ENCODE data around the gene PRG2.

GRCh38 chr11:57424792-57425564 is 34.5 kb upstream of the PRG2 start:
- TF ChIP-seq NR2C2 (CRISPR knock-in tag; IDR thresholded peaks at IDR 0.05): no peak
- TF ChIP-seq KAT7 (CRISPR knock-in tag; IDR thresholded peaks at IDR 0.05; ENCODE audit: borderline replicate concordance): no peak
- TF ChIP-seq, protein P1, sequence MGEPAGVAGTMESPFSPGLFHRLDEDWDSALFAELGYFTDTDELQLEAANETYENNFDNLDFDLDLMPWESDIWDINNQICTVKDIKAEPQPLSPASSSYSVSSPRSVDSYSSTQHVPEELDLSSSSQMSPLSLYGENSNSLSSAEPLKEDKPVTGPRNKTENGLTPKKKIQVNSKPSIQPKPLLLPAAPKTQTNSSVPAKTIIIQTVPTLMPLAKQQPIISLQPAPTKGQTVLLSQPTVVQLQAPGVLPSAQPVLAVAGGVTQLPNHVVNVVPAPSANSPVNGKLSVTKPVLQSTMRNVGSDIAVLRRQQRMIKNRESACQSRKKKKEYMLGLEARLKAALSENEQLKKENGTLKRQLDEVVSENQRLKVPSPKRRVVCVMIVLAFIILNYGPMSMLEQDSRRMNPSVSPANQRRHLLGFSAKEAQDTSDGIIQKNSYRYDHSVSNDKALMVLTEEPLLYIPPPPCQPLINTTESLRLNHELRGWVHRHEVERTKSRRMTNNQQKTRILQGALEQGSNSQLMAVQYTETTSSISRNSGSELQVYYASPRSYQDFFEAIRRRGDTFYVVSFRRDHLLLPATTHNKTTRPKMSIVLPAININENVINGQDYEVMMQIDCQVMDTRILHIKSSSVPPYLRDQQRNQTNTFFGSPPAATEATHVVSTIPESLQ (CRISPR knock-in tag; IDR thresholded peaks at IDR 0.05): no peak
- no peak for TF ChIP-seq JUN (CRISPR knock-in tag; IDR thresholded peaks at IDR 0.05)
- TF ChIP-seq, protein P2, sequence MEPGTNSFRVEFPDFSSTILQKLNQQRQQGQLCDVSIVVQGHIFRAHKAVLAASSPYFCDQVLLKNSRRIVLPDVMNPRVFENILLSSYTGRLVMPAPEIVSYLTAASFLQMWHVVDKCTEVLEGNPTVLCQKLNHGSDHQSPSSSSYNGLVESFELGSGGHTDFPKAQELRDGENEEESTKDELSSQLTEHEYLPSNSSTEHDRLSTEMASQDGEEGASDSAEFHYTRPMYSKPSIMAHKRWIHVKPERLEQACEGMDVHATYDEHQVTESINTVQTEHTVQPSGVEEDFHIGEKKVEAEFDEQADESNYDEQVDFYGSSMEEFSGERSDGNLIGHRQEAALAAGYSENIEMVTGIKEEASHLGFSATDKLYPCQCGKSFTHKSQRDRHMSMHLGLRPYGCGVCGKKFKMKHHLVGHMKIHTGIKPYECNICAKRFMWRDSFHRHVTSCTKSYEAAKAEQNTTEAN (CRISPR knock-in tag; IDR thresholded peaks at IDR 0.05): no peak
- TF ChIP-seq MAX (CRISPR knock-in tag; IDR thresholded peaks at IDR 0.05): no peak
- TF ChIP-seq CTCF (IDR thresholded peaks at IDR 0.05): no peak
- no peak for TF ChIP-seq CREB1 (CRISPR knock-in tag; IDR thresholded peaks at IDR 0.05)
- no peak for TF ChIP-seq ZNF416 (CRISPR knock-in tag; IDR thresholded peaks at IDR 0.05)
- TF ChIP-seq FOXK1 (CRISPR knock-in tag; IDR thresholded peaks at IDR 0.05): no peak
- TF ChIP-seq, protein P3, sequence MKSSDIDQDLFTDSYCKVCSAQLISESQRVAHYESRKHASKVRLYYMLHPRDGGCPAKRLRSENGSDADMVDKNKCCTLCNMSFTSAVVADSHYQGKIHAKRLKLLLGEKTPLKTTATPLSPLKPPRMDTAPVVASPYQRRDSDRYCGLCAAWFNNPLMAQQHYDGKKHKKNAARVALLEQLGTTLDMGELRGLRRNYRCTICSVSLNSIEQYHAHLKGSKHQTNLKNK (CRISPR knock-in tag; IDR thresholded peaks at IDR 0.05): no peak
- TF ChIP-seq SOX15 (CRISPR knock-in tag; IDR thresholded peaks at IDR 0.05): no peak
- TF ChIP-seq, protein P4, sequence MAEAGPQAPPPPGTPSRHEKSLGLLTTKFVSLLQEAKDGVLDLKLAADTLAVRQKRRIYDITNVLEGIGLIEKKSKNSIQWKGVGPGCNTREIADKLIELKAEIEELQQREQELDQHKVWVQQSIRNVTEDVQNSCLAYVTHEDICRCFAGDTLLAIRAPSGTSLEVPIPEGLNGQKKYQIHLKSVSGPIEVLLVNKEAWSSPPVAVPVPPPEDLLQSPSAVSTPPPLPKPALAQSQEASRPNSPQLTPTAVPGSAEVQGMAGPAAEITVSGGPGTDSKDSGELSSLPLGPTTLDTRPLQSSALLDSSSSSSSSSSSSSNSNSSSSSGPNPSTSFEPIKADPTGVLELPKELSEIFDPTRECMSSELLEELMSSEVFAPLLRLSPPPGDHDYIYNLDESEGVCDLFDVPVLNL (CRISPR knock-in tag; IDR thresholded peaks at IDR 0.05; ENCODE audit: borderline replicate concordance, low read depth): no peak
- TF ChIP-seq ZNF232 (CRISPR knock-in tag; IDR thresholded peaks at IDR 0.05): no peak

All from WTC11 (cell line).